H1 (cell line): Measurements from ENCODE around the gene GIT1.

Source experiments
- CEBPB ChIP-seq: IDR thresholded peaks from 2 replicates; pipeline ENCODE4 v1.6.1; 2012; ENCODE audit warnings: low read depth, low read length
- CTCF ChIP-seq, 3 experiments: IDR thresholded peaks; 1 replicate in 2 of 3; 2 replicates in 1 of 3; pipeline versions ENCODE4 v1.5.1 to v1.6.1; 2011; ENCODE audit warnings: low read length in 3 of 3, mild to moderate bottlenecking in 3 of 3, inconsistent platforms in 2 of 3, low read depth in 1 of 3, moderate library complexity in 1 of 3; ENCODE audit not compliant: insufficient read depth in 1 of 3; ENCODE audit errors: control extremely low read depth in 1 of 3
- EGR1 ChIP-seq: IDR thresholded peaks from 2 replicates; pipeline ENCODE4 v1.6.1; 2011; ENCODE audit warnings: low read depth, low read length, borderline replicate concordance
- EP300 ChIP-seq, 2 experiments: IDR thresholded peaks; 1 replicate in 1 of 2; 2 replicates in 1 of 2; pipeline ENCODE4 v1.6.1; 2011 to 2012; ENCODE audit warnings: low read depth in 2 of 2, low read length in 2 of 2, mild to moderate bottlenecking in 2 of 2, borderline replicate concordance in 1 of 2, inconsistent platforms in 1 of 2, moderate library complexity in 1 of 2
- EZH2 ChIP-seq: fragments of 200-600 bp; sonication (generic); IDR thresholded peaks from 2 replicates; pipeline ENCODE4 v1.7.1; 2012; ENCODE audit warnings: low read depth, mild to moderate bottlenecking, moderate library complexity, low read length, inconsistent platforms; ENCODE audit not compliant: severe bottlenecking
- POLR2A ChIP-seq, 2 experiments: IDR thresholded peaks; 1 replicate in 1 of 2; 2 replicates in 1 of 2; pipeline ENCODE4 v1.6.1; 2011; ENCODE audit warnings: low read depth in 2 of 2, low read length in 2 of 2, mild to moderate bottlenecking in 2 of 2; ENCODE audit errors: control extremely low read depth in 1 of 2
- POLR2AphosphoS5 ChIP-seq: IDR thresholded peaks from 2 replicates; pipeline ENCODE4 v1.6.1; 2011; ENCODE audit warnings: low read depth, low read length
- RNF2 ChIP-seq: fragments of 200-900, 300-1000 bp; sonication (generic); IDR thresholded peaks from 2 replicates; pipeline ENCODE4 v1.7.1; 2016; ENCODE audit warnings: borderline replicate concordance, low read depth, mild to moderate bottlenecking, antibody characterized with exemption, low read length; ENCODE audit not compliant: poor library complexity, severe bottlenecking; ENCODE audit errors: missing control alignments

GRCh38 chr17:29612404-29613280 lies 23.2 kb upstream of the GIT1 start:
- TF ChIP-seq POLR2AphosphoS5 (no peak), POLR2A (IDR thresholded peaks at IDR 0.05; ENCODE audit: control extremely low read depth in 1 of 2, low read depth in 2 of 2, low read length in 2 of 2) (no peak), CTCF (IDR thresholded peaks at IDR 0.05; ENCODE audit: control extremely low read depth in 1 of 3, insufficient read depth in 1 of 3, low read depth in 1 of 3, low read length in 3 of 3) (peak in 1 of 3 experiments; percentile 25; a peak in 2 of 4 replicates), RNF2 (no peak), EZH2 (no peak), EGR1 (no peak), EP300 (IDR thresholded peaks at IDR 0.05; ENCODE audit: borderline replicate concordance in 1 of 2, low read depth in 2 of 2, low read length in 2 of 2) (no peak), CEBPB (no peak)
